ENCODE results near the gene PSG4.
"Not testable (repeated sequence)": the region's sequence is repeated elsewhere in the genome, so short reads cannot be mapped to it uniquely, and the experiment has no call there.

PSG4 gene

GRCh38 chr19:43215881-43216280 is 10.4 kb upstream of the PSG4 start:
- not testable (repeated sequence) for DNase-seq (ENCODE audit: low read depth); H3K4me3 ChIP-seq (ENCODE audit: control insufficient read depth, low read depth, low read length)

GRCh38 chr19:43207991-43208390 is 2.6 kb upstream of the PSG4 start:
- no peak overlapping the region for H3K4me3 ChIP-seq (ENCODE audit: control insufficient read depth, low read depth, low read length)
- no peak for DNase-seq (ENCODE audit: low read depth)
- no peak for TF ChIP-seq CTCF (IDR thresholded peaks at IDR 0.05; ENCODE audit: control insufficient read depth, insufficient read depth, low read depth, low read length, missing control alignments)

GRCh38 chr19:43207174-43207573 is 1.7 kb upstream of the PSG4 start:
- peak; percentile 78 for TF ChIP-seq CTCF (IDR thresholded peaks at IDR 0.05; ENCODE audit: control insufficient read depth, insufficient read depth, low read depth, low read length, missing control alignments)
- not testable (repeated sequence) for H3K4me3 ChIP-seq (ENCODE audit: control insufficient read depth, low read depth, low read length); DNase-seq (ENCODE audit: low read depth)

- not testable (repeated sequence) for DNase-seq (ENCODE audit: low read depth)
- H3K4me3 ChIP-seq (ENCODE audit: control insufficient read depth, low read depth, low read length): peak overlapping the region; percentile 42
Observed at GRCh38 chr19:43203611-43204010, 1.8 kb downstream of the PSG4 start.

- H3K4me3 ChIP-seq (ENCODE audit: control insufficient read depth, low read depth, low read length); DNase-seq (ENCODE audit: low read depth): not testable (repeated sequence)
Observed at GRCh38 chr19:43201891-43202290, 3.5 kb downstream of the PSG4 start.

GRCh38 chr19:43201337-43201801 is 4.1 kb downstream of the PSG4 start:
- H3K4me3 ChIP-seq (ENCODE audit: control insufficient read depth, low read depth, low read length): not testable (repeated sequence)
- peak; percentile 59 for DNase-seq (ENCODE audit: low read depth)

GRCh38 chr19:43198686-43199419 is 6.6 kb downstream of the PSG4 start:
- DNase-seq (ENCODE audit: low read depth); H3K4me3 ChIP-seq (ENCODE audit: control insufficient read depth, low read depth, low read length): not testable (repeated sequence)
- TF ChIP-seq CTCF (IDR thresholded peaks at IDR 0.05; ENCODE audit: control insufficient read depth, insufficient read depth, low read depth, low read length, missing control alignments): peak; percentile 20

- H3K4me3 ChIP-seq (ENCODE audit: control insufficient read depth, low read depth, low read length); DNase-seq (ENCODE audit: low read depth): not testable (repeated sequence)
Observed at GRCh38 chr19:43197666-43198397, 7.6 kb downstream of the PSG4 start.

GRCh38 chr19:43194397-43194796 is 11.0 kb downstream of the PSG4 start:
- not testable (repeated sequence) for H3K4me3 ChIP-seq (ENCODE audit: control insufficient read depth, low read depth, low read length); DNase-seq (ENCODE audit: low read depth)

GRCh38 chr19:43192381-43193155 is 12.9 kb downstream of the PSG4 start:
- H3K4me3 ChIP-seq (ENCODE audit: control insufficient read depth, low read depth, low read length); DNase-seq (ENCODE audit: low read depth): not testable (repeated sequence)
